BLaER1 treated with 17β-estradiol and CSF1 and Interleukin-3, amounts not matched to agents 10 nM and 100 nM (cell line): ENCODE data around the gene ATF4.

Experiments
- H3K27ac ChIP-seq, 11 experiments: shearing (Covaris generic); formaldehyde crosslinking; 2 replicates each; pipeline ENCODE4 v1.8.1; 2022
- H3K27me3 ChIP-seq, 11 experiments: shearing (Covaris generic); formaldehyde crosslinking; 2 replicates each; pipeline ENCODE4 v1.8.1; 2022
- H3K36me3 ChIP-seq, 11 experiments: shearing (Covaris generic); formaldehyde crosslinking; 2 replicates each; pipeline ENCODE4 v1.8.1; 2022
- H3K4me1 ChIP-seq, 10 experiments: shearing (Covaris generic); formaldehyde crosslinking; 2 replicates each; pipeline ENCODE4 v1.8.1; 2022
- H3K4me2 ChIP-seq, 11 experiments: shearing (Covaris generic); formaldehyde crosslinking; 2 replicates each; pipeline ENCODE4 v1.8.1; 2022
- H3K4me3 ChIP-seq, 10 experiments: shearing (Covaris generic); formaldehyde crosslinking; 2 replicates each; pipeline ENCODE4 v1.8.1; 2022
- H3K9ac ChIP-seq, 11 experiments: shearing (Covaris generic); formaldehyde crosslinking; 2 replicates each; pipeline ENCODE4 v1.8.1; 2022
- H3K9me3 ChIP-seq, 11 experiments: shearing (Covaris generic); formaldehyde crosslinking; replicated peaks in 1 of 11; 2 replicates each; pipeline ENCODE4 v1.8.1; 2022
- H4K20me1 ChIP-seq, 11 experiments: shearing (Covaris generic); formaldehyde crosslinking; 2 replicates each; pipeline ENCODE4 v1.8.1; 2022
- Cebpa-rat ChIP-seq, 11 experiments: shearing (Covaris generic); IDR thresholded peaks; 2 replicates each; pipeline ENCODE4 v1.8.1; 2022

ATF4 gene

GRCh38 chr22:39475902-39476301 lies 44.5 kb upstream of the ATF4 start:
- H3K9me3 ChIP-seq, result no peaks in the 10 kb centered on the region
- H3K4me1 ChIP-seq, result peaks cover 32 to 54% (median 43%) of the 10 kb centered on the region in 10 experiments
- H3K4me3 ChIP-seq, result no peak overlapping the region
- no peak overlapping the region for H3K9ac ChIP-seq
- H3K27me3 ChIP-seq, result no peaks in the 10 kb centered on the region
- peaks cover 0 to 28% (median 0%) of the 10 kb centered on the region in 11 experiments; a peak in 6 of 22 replicates for H4K20me1 ChIP-seq
- TF ChIP-seq Cebpa-rat (IDR thresholded peaks at IDR 0.05), result no peak
- no peak overlapping the region for H3K27ac ChIP-seq
- peak overlapping the region in 1 of 11 experiments; percentile 18; a peak in 1 of 22 replicates for H3K4me2 ChIP-seq
- no peaks in the 10 kb centered on the region; a peak in 1 of 22 replicates for H3K36me3 ChIP-seq

DNA sequence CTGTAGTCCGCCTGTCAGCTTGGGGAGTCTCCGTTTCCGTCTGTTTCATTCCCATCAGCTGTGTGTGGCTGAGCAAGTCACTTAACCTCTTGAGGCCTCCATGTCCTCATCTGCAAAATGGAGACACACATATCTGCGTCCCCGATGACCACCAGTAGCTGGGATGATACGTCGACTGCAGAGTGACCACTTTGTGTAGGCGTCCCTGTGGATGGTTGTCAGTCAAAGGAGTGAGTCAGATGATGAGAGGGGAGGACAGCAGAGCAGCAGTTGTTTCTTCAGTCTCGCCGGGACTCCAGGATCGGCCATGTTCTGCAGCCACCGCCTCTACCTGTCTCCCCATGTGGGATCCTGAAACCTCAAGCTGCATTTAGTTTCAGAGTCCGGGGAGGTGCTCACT lies 43.7 kb upstream of the ATF4 start:
- Histone ChIP-seq H3K27me3 (no peaks in the 10 kb centered on the region), H3K9me3 (no peaks in the 10 kb centered on the region), H3K9ac (no peak overlapping the region), H3K27ac (no peak overlapping the region), H3K4me3 (no peak overlapping the region), H4K20me1 (peaks cover 0 to 28% (median 0%) of the 10 kb centered on the region in 11 experiments; a peak in 7 of 22 replicates), H3K4me1 (peaks cover 24 to 46% (median 35%) of the 10 kb centered on the region in 10 experiments), H3K4me2 (no peak overlapping the region), H3K36me3 (no peaks in the 10 kb centered on the region; a peak in 1 of 22 replicates)
- TF ChIP-seq Cebpa-rat (IDR thresholded peaks at IDR 0.05), result no peak

DNA sequence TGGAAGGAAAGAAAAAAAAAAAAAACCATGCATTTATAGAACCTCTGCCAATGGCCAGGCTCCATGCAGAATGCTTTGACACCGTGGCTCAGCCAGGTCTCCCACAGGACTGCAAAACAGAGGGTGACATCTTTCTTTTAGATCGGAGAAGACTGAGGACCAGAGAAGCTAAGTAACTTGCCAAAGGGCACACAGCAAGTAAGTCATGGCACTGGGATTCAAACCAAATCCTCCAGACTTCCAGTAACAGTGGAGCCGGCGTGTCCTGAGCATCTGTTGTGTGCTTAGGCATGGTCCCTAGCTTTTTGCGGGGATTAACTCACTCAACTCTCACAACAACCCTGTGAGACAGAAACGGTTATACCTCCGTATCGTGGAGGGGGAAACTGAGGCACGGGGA lies 42.8 kb upstream of the ATF4 start:
- H3K4me3 ChIP-seq, result no peak overlapping the region
- no peak for TF ChIP-seq Cebpa-rat (IDR thresholded peaks at IDR 0.05)
- H3K9ac ChIP-seq, result no peak overlapping the region

DNA sequence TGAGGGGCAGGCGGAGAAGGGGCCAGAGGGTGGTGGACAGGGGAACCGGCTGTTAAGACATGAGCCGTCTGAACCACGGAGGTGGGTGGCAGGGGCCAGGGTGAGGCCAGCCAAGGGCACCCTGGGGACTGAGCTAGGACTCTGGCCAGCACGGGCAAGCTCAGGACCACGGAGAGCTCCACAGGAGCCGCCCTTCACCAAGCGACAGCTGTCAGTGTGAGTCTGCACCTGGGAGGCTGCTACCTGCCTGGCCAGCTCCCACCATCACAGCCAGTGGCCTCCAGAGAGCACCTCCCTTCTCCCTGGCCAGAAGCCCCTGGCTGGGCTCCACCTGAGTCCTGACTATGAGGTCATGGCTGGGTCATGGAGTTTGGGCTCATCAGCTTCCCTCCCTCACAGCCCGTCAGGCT lies 41.9 kb upstream of the ATF4 start:
- TF ChIP-seq Cebpa-rat (IDR thresholded peaks at IDR 0.05), result no peak
- Histone ChIP-seq H4K20me1 (peaks cover 0 to 21% (median 0%) of the 10 kb centered on the region in 11 experiments; a peak in 6 of 22 replicates), H3K9ac (no peak overlapping the region), H3K27me3 (no peaks in the 10 kb centered on the region), H3K9me3 (no peaks in the 10 kb centered on the region), H3K4me2 (no peak overlapping the region), H3K36me3 (no peaks in the 10 kb centered on the region; a peak in 1 of 22 replicates), H3K4me3 (no peak overlapping the region), H3K27ac (no peak overlapping the region), H3K4me1 (peaks cover 6 to 29% (median 18%) of the 10 kb centered on the region in 10 experiments)

More for the DNA sequence above, 42.8 kb upstream of the ATF4 start:
- H3K4me1 ChIP-seq, result peaks cover 15 to 38% (median 27%) of the 10 kb centered on the region in 10 experiments
- H3K4me2 ChIP-seq, result no peak overlapping the region
- no peaks in the 10 kb centered on the region for H3K9me3 ChIP-seq
- H3K36me3 ChIP-seq, result no peaks in the 10 kb centered on the region; a peak in 1 of 22 replicates
- H4K20me1 ChIP-seq, result peaks cover 0 to 21% (median 0%) of the 10 kb centered on the region in 11 experiments; a peak in 6 of 22 replicates
- H3K27me3 ChIP-seq, result no peaks in the 10 kb centered on the region
- H3K27ac ChIP-seq, result no peak overlapping the region

DNA sequence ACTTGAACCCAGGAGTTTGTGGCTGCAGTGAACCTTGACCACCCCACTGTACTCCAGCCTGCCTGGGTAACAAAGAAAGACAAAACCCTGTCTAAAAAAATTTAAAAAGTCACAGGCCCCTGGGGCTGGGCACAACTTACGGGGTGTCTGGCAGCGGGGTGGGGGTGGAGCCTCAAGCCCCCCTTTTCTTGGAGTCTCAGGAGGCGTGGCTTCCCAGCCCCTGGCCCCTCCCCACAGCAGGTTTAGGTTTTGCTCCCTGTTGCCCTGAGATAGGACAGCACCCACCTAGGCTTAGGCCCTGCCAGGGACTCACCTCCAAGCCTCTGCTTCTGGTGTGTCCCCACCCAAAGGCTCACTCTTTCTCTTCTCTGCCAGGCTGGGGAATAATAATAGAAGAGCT lies 41.1 kb upstream of the ATF4 start:
- Histone ChIP-seq H3K36me3 (no peaks in the 10 kb centered on the region; a peak in 1 of 22 replicates), H3K4me1 (peaks cover under 1 to 21% (median 11%) of the 10 kb centered on the region in 10 experiments; a peak in 19 of 20 replicates), H3K9ac (no peak overlapping the region), H3K27ac (no peak overlapping the region), H3K4me3 (no peak overlapping the region), H4K20me1 (peaks cover 0 to 21% (median 0%) of the 10 kb centered on the region in 11 experiments; a peak in 6 of 22 replicates), H3K9me3 (no peaks in the 10 kb centered on the region), H3K4me2 (no peak overlapping the region), H3K27me3 (no peaks in the 10 kb centered on the region)
- no peak for TF ChIP-seq Cebpa-rat (IDR thresholded peaks at IDR 0.05)

- no peak overlapping the region for H3K9ac ChIP-seq
- no peaks in the 10 kb centered on the region; a peak in 1 of 22 replicates for H3K36me3 ChIP-seq
- TF ChIP-seq Cebpa-rat (IDR thresholded peaks at IDR 0.05), result no peak
- no peaks in the 10 kb centered on the region for H3K27me3 ChIP-seq
- H4K20me1 ChIP-seq, result peaks cover 0 to 21% (median 0%) of the 10 kb centered on the region in 11 experiments; a peak in 6 of 22 replicates
- H3K9me3 ChIP-seq, result no peaks in the 10 kb centered on the region
- no peak overlapping the region for H3K4me2 ChIP-seq
- H3K4me1 ChIP-seq, result peaks cover 0 to 10% (median 3%) of the 10 kb centered on the region in 10 experiments; a peak in 6 of 20 replicates
- no peak overlapping the region for H3K27ac ChIP-seq
- H3K4me3 ChIP-seq, result no peak overlapping the region
Observed at GRCh38 chr22:39480557-39480956, 39.8 kb upstream of the ATF4 start.

DNA sequence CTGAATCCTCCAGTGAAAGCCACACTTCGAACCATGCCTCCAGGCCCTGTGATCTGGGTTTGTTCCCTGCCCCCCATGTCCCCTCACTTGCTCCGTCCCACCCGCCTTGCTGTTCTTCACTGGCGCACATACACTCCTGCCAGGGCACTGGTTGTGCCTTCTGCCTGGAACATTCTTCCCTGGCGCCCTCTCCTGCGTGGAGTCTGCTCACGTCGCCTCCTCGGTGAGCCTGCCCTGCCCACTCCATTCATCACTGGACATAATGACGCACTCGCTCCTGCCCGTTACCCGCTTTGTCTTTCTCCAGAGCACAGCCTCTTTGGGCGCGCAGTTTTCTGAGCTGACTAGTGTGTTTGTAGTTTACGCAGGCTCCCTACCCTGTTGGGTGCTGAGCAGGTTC lies 39.3 kb upstream of the ATF4 start:
- no peak overlapping the region for H3K4me3 ChIP-seq
- H3K27ac ChIP-seq, result no peak overlapping the region
- H3K9me3 ChIP-seq, result no peaks in the 10 kb centered on the region
- H3K27me3 ChIP-seq, result no peaks in the 10 kb centered on the region
- no peak overlapping the region for H3K4me2 ChIP-seq
- H4K20me1 ChIP-seq, result peaks cover 0 to 21% (median 0%) of the 10 kb centered on the region in 11 experiments; a peak in 6 of 22 replicates
- H3K9ac ChIP-seq, result no peak overlapping the region
- H3K4me1 ChIP-seq, result peaks cover 0 to 8% (median 2%) of the 10 kb centered on the region in 10 experiments; a peak in 5 of 20 replicates
- TF ChIP-seq Cebpa-rat (IDR thresholded peaks at IDR 0.05), result no peak
- no peaks in the 10 kb centered on the region; a peak in 1 of 22 replicates for H3K36me3 ChIP-seq

DNA sequence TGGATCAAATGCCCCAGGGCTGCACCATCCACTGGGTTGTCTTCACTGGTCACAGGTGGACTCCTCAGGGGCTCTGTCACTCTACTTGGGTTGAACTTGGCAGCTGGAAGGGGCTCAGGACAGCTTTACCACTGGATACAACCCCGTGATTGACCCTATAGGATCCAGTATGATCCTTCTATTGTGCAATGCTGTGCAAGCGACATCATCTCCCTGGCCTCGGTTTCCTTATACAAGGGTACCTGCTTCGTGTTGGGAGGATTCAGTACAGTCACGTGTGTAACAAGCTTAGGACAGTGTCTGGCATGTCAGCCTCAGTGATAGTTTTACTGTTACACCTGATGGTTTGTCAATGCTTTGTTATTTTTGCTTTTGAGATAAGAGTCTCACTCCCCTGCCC lies 38.8 kb upstream of the ATF4 start:
- no peak overlapping the region for H3K4me2 ChIP-seq
- no peaks in the 10 kb centered on the region for H3K9me3 ChIP-seq
- H3K9ac ChIP-seq, result no peak overlapping the region
- H3K27me3 ChIP-seq, result no peaks in the 10 kb centered on the region
- H4K20me1 ChIP-seq, result peaks cover 0 to 21% (median 0%) of the 10 kb centered on the region in 11 experiments; a peak in 6 of 22 replicates
- H3K4me1 ChIP-seq, result peaks cover 0 to 6% (median 0%) of the 10 kb centered on the region in 10 experiments; a peak in 2 of 20 replicates
- H3K36me3 ChIP-seq, result no peaks in the 10 kb centered on the region; a peak in 1 of 22 replicates
- no peak overlapping the region for H3K27ac ChIP-seq
- H3K4me3 ChIP-seq, result no peak overlapping the region
- TF ChIP-seq Cebpa-rat (IDR thresholded peaks at IDR 0.05), result no peak

DNA sequence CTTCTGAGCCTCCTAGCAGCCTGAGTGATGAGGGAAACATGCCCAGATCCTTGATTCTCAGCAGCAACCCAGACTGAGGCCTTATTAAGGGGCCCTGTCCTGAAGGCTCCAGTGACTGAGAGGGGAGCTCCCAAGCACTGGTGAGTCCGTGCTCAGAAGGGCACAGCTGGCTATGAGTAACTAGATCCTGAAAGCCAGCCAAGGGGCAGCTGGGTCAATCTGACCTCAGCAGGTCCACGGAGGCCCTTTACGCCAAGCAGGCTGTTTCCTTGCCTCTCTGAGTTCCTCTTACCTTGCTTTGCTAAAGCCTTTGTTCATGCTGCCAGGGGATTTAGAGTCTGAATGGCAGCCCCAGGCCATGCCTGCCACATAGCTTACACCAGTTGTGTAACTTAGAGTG lies 37.6 kb upstream of the ATF4 start:
- H3K4me1 ChIP-seq, result peaks cover 0 to 6% (median 0%) of the 10 kb centered on the region in 10 experiments; a peak in 2 of 20 replicates
- no peaks in the 10 kb centered on the region for H3K9me3 ChIP-seq
- no peak overlapping the region for H3K4me3 ChIP-seq
- peaks cover 0 to 16% (median 0%) of the 10 kb centered on the region in 11 experiments; a peak in 6 of 22 replicates for H4K20me1 ChIP-seq
- H3K27ac ChIP-seq, result no peak overlapping the region
- no peak overlapping the region for H3K9ac ChIP-seq
- H3K4me2 ChIP-seq, result peak overlapping the region in 1 of 11 experiments; percentile 7; a peak in 1 of 22 replicates
- no peak for TF ChIP-seq Cebpa-rat (IDR thresholded peaks at IDR 0.05)
- no peaks in the 10 kb centered on the region for H3K27me3 ChIP-seq
- H3K36me3 ChIP-seq, result peaks cover 0 to 2% (median 0%) of the 10 kb centered on the region in 11 experiments; a peak in 3 of 22 replicates
